ENCODE data around the gene SYNJ1.

Gene SYNJ1

DNA sequence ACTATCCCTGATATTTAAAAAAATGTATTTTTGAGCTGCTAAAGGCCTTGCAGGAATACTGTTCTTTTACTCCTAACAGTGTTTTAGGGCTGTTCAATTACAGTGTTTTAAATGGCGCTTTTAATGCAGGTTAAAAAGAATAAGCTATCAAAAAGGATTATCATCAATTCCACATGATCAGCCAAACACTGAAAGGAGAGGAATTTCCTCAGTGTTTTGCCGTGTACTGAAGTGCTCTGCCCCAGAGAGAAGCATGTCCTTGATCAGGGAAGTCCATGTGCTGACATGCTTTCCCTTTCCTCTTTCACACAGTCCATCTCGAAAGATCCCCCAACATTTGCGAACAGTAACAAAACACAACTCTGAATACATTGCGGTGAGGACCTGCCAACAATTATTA, 119.0 kb downstream of the SYNJ1 start:
- no peak for DNase-seq

DNA sequence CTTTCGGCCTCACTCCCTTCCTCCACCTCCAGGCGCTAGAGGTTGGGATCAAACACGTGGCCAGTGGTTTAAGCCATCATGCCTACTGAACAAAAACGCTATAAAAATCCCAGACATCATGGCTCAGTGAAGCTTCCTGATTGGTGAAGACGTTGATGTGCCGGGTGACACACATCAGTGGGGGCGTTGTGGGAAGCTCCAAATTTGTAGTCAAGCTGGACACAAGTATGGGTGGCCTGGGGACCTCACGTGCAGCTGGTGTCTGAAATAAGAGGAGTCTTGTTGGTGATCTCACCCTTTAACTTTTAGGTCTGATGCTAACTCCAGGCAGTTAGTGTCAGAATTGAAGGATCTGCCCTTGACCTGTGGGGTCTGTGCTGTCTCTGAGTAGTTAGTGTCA, 122.3 kb downstream of the SYNJ1 start:
- DNase-seq: no peak

DNA sequence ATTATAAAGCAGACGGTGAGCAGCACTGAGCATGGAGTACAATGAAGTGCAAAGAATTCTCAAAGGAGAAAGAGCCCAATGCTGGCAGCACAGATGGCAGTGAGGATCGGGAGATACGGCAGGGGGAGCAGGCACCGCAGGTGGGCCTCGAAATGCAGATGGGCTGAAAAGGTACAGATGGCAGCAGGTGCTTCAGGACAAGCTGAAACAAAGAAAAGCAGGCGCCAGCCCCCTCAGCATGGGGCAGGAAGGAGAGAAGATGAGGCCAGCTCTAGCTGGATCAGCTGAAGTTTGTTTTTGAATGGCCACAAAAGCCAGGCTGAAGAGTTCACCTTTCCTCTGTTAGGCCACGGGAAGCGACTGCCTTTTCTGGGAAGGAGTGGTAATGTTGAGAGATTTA, 123.3 kb downstream of the SYNJ1 start:
- no peak for DNase-seq

DNA sequence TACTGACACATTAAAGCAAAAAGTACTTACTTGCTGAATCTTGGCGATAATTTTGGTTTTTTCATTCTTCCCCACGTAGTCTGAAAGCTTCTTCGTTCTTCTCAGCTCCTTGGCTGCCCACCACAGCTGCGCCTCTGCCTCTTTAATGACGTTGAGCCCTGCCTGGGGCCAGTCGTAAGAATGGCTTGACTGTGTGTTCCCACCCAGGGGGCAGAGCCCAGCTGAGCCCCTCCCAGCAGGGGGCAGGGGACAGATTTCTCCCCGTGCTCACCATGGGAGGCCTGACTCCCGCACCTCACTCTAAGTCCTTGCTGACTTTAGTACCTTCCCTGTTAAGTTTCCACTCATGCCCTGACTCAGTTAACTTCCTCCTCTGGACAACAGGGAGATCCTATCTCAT, 124.7 kb downstream of the SYNJ1 start:
- DNase-seq: no peak

DNA sequence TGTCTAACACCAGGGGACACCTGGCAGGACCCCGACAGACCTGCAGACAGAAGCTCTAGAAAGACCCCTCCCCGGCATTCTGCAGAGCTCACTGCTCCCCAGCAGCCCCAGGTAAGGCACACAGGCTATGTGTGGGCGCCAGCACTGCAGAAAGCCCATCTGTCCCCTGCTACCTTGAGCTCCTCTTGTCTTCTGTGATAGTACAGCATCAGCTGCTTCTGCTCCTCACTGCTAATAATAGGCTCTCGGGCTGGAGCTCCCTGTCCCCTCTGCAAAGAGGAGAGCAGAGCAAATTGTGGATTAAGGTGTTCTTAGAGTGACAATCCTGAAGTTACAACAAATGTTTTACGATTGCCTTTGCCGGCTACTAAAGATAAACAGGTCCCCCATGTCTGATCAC, 125.7 kb downstream of the SYNJ1 start:
- no peak for DNase-seq

DNA sequence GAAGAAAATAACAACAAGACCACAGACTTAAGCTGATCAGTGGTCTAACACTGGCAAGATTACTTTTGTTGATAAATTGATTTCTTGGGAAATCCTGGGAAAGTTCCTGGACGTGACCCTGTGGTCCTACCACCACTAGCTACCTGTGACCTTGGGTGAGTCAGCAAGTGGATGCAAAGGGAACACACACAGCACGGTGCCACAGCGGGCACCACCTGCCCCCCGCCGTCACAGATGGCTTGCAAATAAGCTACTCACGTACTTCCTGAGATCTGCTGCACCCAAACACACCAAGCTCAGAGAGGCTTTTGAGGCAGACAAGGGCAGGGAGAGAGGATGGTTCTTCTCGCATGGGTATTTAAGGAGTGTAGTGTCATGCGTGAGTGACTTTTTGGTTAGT, 128.3 kb downstream of the SYNJ1 start:
- DNase-seq: no peak

DNA sequence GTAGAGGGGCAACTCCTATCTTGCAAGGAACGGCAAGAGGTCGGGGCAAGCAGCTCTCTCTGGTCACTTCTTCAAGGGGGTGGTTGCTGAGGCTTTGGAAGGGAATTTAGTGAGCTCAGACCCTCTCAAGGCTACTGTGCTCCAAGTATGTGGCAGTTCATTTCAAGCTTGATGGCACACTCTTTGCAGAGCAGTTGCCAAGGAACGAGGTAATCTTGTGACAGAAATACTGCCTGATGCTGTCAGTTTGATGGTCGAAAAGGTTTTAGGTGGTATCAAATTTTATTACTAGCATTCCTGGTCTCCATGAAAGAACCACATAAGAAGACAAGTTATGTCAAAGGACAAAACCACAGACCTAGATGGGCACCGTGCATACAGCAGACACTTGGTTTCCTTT, 128.7 kb downstream of the SYNJ1 start:
- no peak for DNase-seq

DNA sequence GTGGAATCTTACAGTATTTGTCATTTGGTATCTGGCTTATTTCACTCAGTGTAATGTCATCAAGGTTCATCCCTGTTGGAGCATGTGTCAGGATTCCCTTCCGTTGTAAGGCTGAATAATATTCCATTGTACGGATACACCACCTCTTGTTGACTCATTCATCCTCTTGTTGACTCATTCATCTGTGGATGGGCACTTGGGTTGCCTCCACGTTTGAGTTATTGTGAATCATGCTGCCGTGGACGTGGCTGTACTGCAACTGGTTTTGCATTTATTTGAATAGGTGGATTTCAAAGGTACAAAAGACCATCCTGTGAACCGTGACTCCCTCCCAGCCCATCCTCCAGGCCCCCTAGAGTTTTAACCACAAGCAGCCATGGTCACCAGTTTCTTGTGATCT, 130.6 kb downstream of the SYNJ1 start:
- no peak for DNase-seq

DNA sequence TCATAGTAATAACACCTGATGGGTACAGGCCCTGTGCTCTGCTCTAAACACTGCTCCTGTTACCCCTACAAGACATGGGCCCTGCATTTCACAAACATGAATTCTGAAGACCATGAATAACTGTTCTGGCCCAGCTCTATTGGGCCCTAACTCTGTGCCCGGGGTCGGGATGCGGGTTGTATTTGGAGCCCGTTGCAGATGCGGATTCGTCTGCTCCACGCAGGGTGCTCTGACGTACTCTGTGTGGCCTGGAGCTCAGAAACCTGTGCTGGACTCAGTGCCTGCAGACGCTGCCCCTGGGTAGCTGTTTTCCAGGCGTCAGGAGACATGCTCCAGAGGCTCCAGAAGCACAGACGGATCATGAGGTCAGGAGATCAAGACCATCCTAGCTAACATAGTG, 132.4 kb downstream of the SYNJ1 start:
- no peak for DNase-seq

DNA sequence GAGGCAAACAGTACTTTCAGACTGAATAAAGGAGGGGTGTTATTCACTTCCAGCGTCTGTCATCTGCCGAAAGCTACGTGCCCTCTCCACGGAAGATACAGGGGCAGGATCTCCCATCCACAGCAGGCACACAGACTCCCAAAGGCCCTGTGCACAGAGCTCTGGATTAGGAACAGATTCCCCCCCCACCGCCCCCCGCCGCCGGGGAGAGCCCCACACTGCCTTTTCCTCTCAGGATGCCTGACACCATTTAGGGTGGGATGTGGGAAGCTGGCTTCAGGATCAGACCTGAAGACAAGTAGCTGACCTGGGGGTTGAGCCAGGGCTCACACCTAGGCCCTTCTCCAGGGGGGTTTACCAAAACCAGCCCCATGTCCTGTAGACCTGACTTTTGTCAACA, 134.1 kb downstream of the SYNJ1 start:
- no peak for DNase-seq

DNA sequence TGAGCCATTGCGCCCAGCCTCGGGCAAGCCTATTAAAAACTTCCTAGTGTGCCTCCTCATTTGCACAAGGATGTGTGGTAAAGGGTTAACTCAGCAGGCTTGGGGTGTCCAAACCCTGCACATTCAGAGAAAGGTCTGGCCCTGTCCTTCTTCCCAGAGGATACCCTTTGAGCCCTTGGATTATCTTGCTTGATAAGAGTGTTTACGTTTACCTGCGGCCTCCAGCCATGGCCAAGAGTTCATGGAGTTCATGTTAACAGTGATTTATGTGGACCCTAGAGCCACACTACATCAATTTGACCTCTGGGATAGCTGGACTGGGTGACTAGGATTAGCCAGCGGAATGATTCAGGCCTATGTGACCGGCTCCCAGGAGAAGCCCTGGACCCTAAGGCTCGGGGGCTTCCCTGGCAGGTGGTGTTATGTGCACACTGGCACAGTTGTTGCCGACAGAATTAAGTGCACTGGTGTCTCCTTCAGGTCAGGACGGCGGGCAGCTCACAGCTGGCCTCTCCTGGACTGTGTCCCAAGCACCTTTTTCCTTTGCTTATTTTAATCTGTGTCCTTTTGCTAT, 134.8 kb downstream of the SYNJ1 start:
- DNase-seq: no peak

DNA sequence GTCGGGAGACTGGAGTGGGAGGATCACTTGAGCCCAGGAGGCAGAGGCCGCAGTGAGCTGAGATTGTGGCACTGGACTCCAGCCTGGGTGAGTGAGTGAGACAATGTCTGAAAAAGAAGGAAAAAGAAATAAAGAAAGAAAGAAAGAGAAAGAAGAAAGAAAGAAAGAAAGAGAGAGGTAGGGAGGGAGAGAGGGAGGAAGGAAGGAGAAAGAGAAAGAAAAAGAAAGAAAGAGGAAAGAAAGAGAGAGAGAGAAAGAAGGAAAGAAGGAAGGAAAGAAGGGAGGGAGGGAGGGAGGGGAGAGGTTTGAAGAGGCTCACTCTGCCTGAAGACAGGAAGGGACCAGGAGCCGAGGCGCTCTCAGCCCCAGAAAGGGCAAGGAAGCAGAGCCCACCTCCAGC, 137.7 kb downstream of the SYNJ1 start:
- DNase-seq: no peak

DNA sequence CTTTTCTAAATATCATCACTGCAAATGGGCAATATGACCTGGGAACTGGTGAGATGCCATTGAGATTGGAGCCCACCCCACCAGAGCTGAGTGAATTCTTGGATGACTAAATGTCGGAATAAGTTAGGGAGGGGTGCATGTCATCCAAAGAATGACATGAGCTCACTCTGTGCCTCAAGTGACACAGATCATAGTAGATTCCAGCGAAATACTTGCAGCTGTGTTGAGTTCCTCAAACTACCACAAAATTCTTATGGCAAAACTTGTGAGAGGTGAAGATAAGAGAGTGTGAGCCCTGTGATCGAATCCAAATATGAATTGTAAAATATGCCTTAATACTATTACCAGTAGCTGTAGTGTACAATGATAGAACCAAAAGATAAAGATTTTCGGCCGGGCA, 140.2 kb downstream of the SYNJ1 start:
- no peak for DNase-seq

DNA sequence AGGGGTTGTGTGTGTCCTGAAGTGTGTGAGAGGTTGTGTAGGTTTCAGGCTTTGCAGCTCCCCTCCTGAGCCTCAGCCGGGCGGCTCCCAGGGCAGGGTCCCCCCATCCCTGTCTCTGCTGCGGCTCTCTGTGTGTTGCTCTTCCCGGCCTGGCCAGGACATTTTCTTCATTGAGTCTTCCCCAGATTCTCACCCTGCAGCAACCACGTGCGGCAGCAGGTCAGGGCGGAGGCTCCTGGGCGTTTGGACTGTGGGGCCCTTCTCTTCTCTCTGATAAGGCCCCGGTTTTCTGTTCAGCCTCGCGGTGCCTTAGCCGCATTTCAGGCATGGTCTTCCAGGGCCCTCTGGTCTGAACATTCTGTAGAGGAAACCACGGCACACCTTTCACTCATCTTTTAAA, 140.7 kb downstream of the SYNJ1 start:
- no peak for DNase-seq

DNA sequence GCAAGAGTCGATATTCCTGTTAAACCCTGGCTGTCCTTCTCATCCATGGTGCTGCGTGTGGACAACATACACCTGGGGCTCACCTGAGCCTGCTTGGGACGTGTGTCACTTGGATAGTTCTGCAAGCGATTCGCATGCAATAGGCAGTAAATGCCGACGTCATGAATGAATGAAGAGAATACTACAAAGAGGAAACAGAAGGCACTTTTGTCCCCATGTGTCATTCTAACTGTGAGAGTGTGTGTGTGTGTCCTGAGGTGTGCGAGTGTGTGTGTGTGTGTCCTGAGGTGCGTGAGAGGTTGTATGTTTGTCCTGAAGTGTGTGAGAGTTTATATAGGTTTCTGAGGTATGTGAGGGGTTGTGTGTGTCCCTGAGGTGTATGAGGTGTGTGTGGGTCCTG, 141.8 kb downstream of the SYNJ1 start:
- no peak for DNase-seq

DNA sequence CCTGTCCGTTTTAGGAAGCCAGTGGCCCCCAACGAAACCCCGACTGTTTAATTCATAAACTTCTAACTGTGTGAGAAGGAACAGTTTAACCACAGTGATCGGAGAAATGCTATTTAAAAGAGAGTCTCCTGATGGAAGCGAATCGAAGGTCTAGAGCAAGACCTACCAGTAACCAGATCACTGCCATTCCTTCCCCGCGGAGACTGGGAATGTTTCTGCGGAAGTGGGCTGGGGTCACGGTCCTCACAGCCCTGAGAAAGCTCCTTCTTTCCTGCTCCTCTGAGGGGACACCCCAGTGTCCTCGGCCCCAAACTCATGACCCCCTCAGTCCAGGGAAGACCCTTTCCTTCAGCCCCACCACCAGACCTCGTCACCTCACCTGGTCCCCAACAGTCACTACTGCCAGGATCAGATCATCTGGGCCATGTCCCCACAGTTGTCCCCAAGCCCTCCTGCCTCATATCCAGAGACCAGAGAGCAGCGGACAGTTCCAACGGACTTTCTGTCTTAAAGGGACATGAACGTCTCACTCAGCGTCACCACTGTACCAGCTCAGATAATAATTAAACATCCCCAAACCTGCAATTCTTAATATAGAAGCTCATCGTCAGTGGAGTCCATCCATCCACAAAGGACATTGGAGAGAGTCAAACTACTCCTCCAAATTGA, 142.6 kb downstream of the SYNJ1 start, which contains the start of gene TCP10L:
Gene TCP10L (minus strand): TSS at position 482 of the 669 bp plus-strand sequence. CDS start 1,219 bp downstream, outside the sequence.
- no peak for DNase-seq

DNA sequence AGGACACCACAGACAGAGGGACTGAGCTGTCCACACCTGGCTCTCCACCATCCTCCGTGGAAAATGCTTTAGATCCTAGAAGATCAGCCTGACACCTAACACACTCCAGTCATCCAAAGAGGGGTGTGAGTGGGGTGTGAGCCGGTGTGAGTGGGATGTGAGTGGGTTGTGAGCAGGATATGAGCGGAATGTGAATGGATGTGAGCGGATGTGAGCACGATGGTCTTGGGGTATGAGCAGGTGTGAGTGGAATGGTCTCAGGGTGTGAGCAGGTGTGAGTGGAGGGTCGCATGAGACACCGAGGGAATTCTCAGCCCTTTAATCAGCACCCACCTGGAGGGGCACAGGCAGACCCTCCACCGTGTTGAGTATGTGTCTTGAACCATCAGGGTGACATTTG, 143.3 kb downstream of the SYNJ1 start:
- no peak for DNase-seq

DNA sequence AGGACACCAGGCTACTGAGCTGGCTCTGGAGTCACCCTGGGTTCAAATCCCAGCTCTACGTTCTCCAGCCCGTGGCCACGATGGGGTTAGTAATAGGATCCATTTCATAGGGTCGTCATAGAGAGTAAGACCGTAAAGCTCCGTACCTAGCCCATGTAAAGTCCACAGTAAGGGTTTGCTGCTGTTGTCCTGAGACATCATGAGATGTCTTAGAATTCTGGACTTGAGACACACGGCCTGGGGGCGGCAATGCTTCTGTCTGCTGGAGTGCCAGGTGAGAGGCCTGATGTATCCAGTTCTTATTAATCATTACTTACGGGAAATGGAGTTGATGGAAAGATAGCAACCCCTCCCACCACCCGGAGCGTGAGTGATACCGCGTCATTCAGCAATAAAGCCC, 146.1 kb downstream of the SYNJ1 start:
- DNase-seq: no peak

DNA sequence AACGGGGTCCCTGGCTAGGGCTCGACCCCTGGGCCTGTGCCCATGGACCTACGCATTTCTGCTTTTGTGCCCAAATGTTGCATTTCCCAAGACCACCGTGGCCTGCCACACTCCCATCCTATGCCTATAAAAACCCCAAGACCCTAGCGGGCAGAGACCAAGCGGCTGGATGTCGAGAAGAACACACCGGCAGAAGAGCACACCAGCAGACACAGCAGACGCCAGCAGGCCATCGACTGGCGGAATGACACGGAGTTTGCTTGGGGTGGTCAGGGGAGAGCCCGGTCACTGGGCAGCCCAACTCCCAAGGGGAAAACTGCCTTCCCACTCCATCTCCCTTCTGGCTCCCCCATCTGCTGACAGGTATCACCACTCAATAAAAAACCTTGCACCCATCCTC, 146.9 kb downstream of the SYNJ1 start:
- DNase-seq: no peak
